SK-N-SH treated with all-trans-retinoic acid at 6 μM for 48 hours (cell line): ENCODE results near the gene GLMN.

ENCODE experiments used
- BACH2 ChIP-seq: fragments of 250-450 bp; sonication (Bioruptor Pico); IDR thresholded peaks from 2 replicates; pipeline ENCODE4 v1.9.0; 2021; ENCODE audit warnings: mild to moderate bottlenecking, borderline replicate concordance
- ESRRG ChIP-seq: fragments of 250-450 bp; sonication (Bioruptor Pico); IDR thresholded peaks from 2 replicates; pipeline ENCODE4 v1.6.1; 2021; ENCODE audit warnings: mild to moderate bottlenecking
- GLIS3 ChIP-seq: fragments of 250-450 bp; sonication (Bioruptor Pico); IDR thresholded peaks from 2 replicates; pipeline ENCODE4 v1.5.0; 2020; ENCODE audit warnings: mild to moderate bottlenecking, moderate library complexity
- RARB ChIP-seq: fragments of 250-450 bp; sonication (Bioruptor Pico); IDR thresholded peaks from 2 replicates; pipeline ENCODE4 v1.8.0; 2021; ENCODE audit warnings: mild to moderate bottlenecking, moderate library complexity
- ZC3H10 ChIP-seq: fragments of 250-450 bp; sonication (Bioruptor Pico); IDR thresholded peaks from 2 replicates; pipeline ENCODE4 v1.5.1; 2021; ENCODE audit warnings: mild to moderate bottlenecking, moderate library complexity
- ZNF70 ChIP-seq: fragments of 450-650 bp; formaldehyde crosslinking; IDR thresholded peaks from 2 replicates; pipeline ENCODE4 v1.5.0; 2020; ENCODE audit warnings: mild to moderate bottlenecking, moderate library complexity
- TF ChIP-seq, protein P1 (sequence below): fragments of 250-450 bp; sonication (Bioruptor Pico); IDR thresholded peaks from 2 replicates; pipeline ENCODE4 v1.8.0; 2020; ENCODE audit warnings: mild to moderate bottlenecking, moderate library complexity, borderline replicate concordance
- TF ChIP-seq, protein P2 (sequence below): fragments of 250-450 bp; sonication (Bioruptor Pico); IDR thresholded peaks from 2 replicates; pipeline ENCODE4 v1.5.1; 2020; ENCODE audit warnings: low read depth, mild to moderate bottlenecking, moderate library complexity
- TF ChIP-seq, protein P3 (sequence below): fragments of 250-450 bp; sonication (Bioruptor Pico); IDR thresholded peaks from 2 replicates; pipeline ENCODE4 v1.8.0; 2021; ENCODE audit warnings: low read depth, mild to moderate bottlenecking, moderate library complexity, borderline replicate concordance

DNA sequence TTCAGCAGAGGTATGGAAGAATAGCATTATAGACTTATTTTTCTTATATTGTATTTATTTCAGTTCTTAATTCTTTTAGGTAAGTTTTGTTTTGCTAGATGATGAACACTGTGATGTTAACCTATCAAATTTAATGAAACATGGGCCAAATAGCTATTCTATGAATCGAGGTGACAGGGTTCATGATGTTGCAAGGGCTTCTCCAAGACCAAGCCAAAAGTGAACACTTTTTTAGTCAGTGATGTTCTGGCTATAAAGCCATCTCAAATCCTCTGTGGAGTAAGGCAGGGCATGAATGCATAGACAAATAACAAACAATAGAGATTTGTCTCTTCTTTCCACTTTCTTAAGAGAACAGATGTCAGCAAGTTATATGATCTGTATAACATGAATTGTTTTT lies 54.4 kb downstream of the GLMN start:
- TF ChIP-seq BACH2 (no peak), ZC3H10 (CRISPR knock-in tag) (no peak), GLIS3 (CRISPR knock-in tag) (no peak), ESRRG (no peak), ZNF70 (CRISPR knock-in tag) (no peak), RARB (CRISPR knock-in tag) (no peak)
- TF ChIP-seq, protein P1, sequence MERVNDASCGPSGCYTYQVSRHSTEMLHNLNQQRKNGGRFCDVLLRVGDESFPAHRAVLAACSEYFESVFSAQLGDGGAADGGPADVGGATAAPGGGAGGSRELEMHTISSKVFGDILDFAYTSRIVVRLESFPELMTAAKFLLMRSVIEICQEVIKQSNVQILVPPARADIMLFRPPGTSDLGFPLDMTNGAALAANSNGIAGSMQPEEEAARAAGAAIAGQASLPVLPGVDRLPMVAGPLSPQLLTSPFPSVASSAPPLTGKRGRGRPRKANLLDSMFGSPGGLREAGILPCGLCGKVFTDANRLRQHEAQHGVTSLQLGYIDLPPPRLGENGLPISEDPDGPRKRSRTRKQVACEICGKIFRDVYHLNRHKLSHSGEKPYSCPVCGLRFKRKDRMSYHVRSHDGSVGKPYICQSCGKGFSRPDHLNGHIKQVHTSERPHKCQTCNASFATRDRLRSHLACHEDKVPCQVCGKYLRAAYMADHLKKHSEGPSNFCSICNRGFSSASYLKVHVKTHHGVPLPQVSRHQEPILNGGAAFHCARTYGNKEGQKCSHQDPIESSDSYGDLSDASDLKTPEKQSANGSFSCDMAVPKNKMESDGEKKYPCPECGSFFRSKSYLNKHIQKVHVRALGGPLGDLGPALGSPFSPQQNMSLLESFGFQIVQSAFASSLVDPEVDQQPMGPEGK, result no peak
- TF ChIP-seq, protein P2, sequence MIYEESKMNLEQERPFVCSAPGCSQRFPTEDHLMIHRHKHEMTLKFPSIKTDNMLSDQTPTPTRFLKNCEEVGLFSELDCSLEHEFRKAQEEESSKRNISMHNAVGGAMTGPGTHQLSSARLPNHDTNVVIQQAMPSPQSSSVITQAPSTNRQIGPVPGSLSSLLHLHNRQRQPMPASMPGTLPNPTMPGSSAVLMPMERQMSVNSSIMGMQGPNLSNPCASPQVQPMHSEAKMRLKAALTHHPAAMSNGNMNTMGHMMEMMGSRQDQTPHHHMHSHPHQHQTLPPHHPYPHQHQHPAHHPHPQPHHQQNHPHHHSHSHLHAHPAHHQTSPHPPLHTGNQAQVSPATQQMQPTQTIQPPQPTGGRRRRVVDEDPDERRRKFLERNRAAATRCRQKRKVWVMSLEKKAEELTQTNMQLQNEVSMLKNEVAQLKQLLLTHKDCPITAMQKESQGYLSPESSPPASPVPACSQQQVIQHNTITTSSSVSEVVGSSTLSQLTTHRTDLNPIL (CRISPR knock-in tag), result no peak
- TF ChIP-seq, protein P3, sequence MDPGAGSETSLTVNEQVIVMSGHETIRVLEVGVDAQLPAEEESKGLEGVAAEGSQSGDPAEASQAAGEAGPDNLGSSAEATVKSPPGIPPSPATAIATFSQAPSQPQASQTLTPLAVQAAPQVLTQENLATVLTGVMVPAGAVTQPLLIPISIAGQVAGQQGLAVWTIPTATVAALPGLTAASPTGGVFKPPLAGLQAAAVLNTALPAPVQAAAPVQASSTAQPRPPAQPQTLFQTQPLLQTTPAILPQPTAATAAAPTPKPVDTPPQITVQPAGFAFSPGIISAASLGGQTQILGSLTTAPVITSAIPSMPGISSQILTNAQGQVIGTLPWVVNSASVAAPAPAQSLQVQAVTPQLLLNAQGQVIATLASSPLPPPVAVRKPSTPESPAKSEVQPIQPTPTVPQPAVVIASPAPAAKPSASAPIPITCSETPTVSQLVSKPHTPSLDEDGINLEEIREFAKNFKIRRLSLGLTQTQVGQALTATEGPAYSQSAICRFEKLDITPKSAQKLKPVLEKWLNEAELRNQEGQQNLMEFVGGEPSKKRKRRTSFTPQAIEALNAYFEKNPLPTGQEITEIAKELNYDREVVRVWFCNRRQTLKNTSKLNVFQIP (CRISPR knock-in tag), result no peak
